ENCODE results near the gene RETN. TPM values are rescaled to one million over a fixed set of nuclear protein-coding genes. Genes with fewer than 3 reads are reported as not detected.
A peak's percentile ranks its signal among the peaks of the same experiment; 100 is the strongest.

The RETN gene
- total and polyA plus RNA-seq, 5 donors, result 0.49 to 7.2 (median 1.2) TPM; not detected in 1

GRCh38 chr19:7678971-7679751 is 10.3 kb downstream of the RETN start:
- Histone ChIP-seq H3K4me3 (ENCODE audit: low read length) (no peak overlapping the region), H3K27me3 (ENCODE audit: control insufficient read depth, insufficient read depth) (no peaks in the 10 kb centered on the region), H3K4me1 (ENCODE audit: control insufficient read depth, insufficient read depth, low read length) (no peaks in the 10 kb centered on the region), H3K27ac (ENCODE audit: low read length) (no peak overlapping the region), H3K9me3 (ENCODE audit: control insufficient read depth, low read length) (no peaks in the 10 kb centered on the region)
- intact Hi-C loops (cut with DNase I), result loop anchor here in 2 of 4 donors (5.0 to 10.0 kb wide), 2 partner anchors 112 to 126 kb away; no protein-coding TSS in a partner anchor
- WGBS, result 51% methylated on average over 30 of the region's 30 CpGs
- DNase-seq (peak in 1 of 3 donors; percentile 57), ATAC-seq (no peak)

GRCh38 chr19:7679771-7680605 is 11.1 kb downstream of the RETN start:
- WGBS, result 48% methylated on average over 22 of the region's 22 CpGs
- H3K4me1 ChIP-seq (ENCODE audit: control insufficient read depth, insufficient read depth, low read length), result no peaks in the 10 kb centered on the region
- ATAC-seq (no peak), DNase-seq (peak in 1 of 3 donors; percentile 41)
- no peak overlapping the region for H3K27ac ChIP-seq (ENCODE audit: low read length)
- intact Hi-C loops (cut with DNase I), result loop anchor here in 3 of 4 donors (2.0 to 10.0 kb wide), 6 partner anchors 25 to 325 kb away; no protein-coding TSS in a partner anchor
- H3K27me3 ChIP-seq (ENCODE audit: control insufficient read depth, insufficient read depth), result no peaks in the 10 kb centered on the region
- no peaks in the 10 kb centered on the region for H3K9me3 ChIP-seq (ENCODE audit: control insufficient read depth, low read length)
- H3K4me3 ChIP-seq (ENCODE audit: low read length), result no peak overlapping the region

- no peaks in the 10 kb centered on the region for H3K27me3 ChIP-seq (ENCODE audit: control insufficient read depth, insufficient read depth)
- no peaks in the 10 kb centered on the region for H3K9me3 ChIP-seq (ENCODE audit: control insufficient read depth, low read length)
- under 1% methylated on average over 79 of the region's 79 CpGs for WGBS
- intact Hi-C loops (cut with DNase I), result loop anchor here in 2 of 4 donors (2.0 to 10.0 kb wide), 4 partner anchors 26 to 326 kb away; no protein-coding TSS in a partner anchor
- ATAC-seq (peak; percentile 90), DNase-seq (peak; percentile 88 to 97 (median 96))
- H3K4me1 ChIP-seq (ENCODE audit: control insufficient read depth, insufficient read depth, low read length), result no peaks in the 10 kb centered on the region
- peak within 1 kb of the TSS; percentile 92 for H3K4me3 ChIP-seq (ENCODE audit: low read length)
- H3K27ac ChIP-seq (ENCODE audit: low read length), result peak within 1 kb of the TSS; percentile 13
These were observed 11.9 kb downstream of the RETN start, which contains the start of gene TRAPPC5 for GRCh38 chr19:7680606-7681339. Gene TRAPPC5, plus strand, starts transcription at chr19:7680833. Its CDS starts 1,421 bp downstream, at chr19:7682254.

GRCh38 chr19:7681340-7682174 is 12.7 kb downstream of the RETN start:
- 5% methylated on average over 43 of the region's 43 CpGs for WGBS
- ATAC-seq (peak; percentile 64 to 75), DNase-seq (peak; percentile 77 to 88 (median 88))
- no peaks in the 10 kb centered on the region for H3K9me3 ChIP-seq (ENCODE audit: control insufficient read depth, low read length)
- intact Hi-C loops (cut with DNase I), result loop anchor here in 2 of 4 donors (2.0 to 10.0 kb wide), 4 partner anchors 27 to 327 kb away; no protein-coding TSS in a partner anchor
- H3K4me3 ChIP-seq (ENCODE audit: low read length), result peak overlapping the region; percentile 92
- H3K27me3 ChIP-seq (ENCODE audit: control insufficient read depth, insufficient read depth), result no peaks in the 10 kb centered on the region
- no peaks in the 10 kb centered on the region for H3K4me1 ChIP-seq (ENCODE audit: control insufficient read depth, insufficient read depth, low read length)
- no peak overlapping the region for H3K27ac ChIP-seq (ENCODE audit: low read length)

- peak in 1 of 3 donors; percentile 64 for DNase-seq
- Histone ChIP-seq H3K27ac (ENCODE audit: low read length) (no peak overlapping the region), H3K4me1 (ENCODE audit: control insufficient read depth, insufficient read depth, low read length) (no peaks in the 10 kb centered on the region), H3K9me3 (ENCODE audit: control insufficient read depth, low read length) (no peaks in the 10 kb centered on the region), H3K4me3 (ENCODE audit: low read length) (no peak overlapping the region), H3K27me3 (ENCODE audit: control insufficient read depth, insufficient read depth) (no peaks in the 10 kb centered on the region)
- WGBS, result 75% methylated on average over 74 of the region's 74 CpGs
- intact Hi-C loops (cut with DNase I), result loop anchor here in 2 of 4 donors (5.0 to 10.0 kb wide), 3 partner anchors 115 to 328 kb away; no protein-coding TSS in a partner anchor
- ATAC-seq, result no peak
These were observed 13.5 kb downstream of the RETN start for GRCh38 chr19:7682175-7682855.

- H3K4me3 ChIP-seq (ENCODE audit: low read length), result no peak overlapping the region
- no peak overlapping the region for H3K27ac ChIP-seq (ENCODE audit: low read length)
- H3K4me1 ChIP-seq (ENCODE audit: control insufficient read depth, insufficient read depth, low read length), result no peaks in the 10 kb centered on the region
- DNase-seq (peak in 2 of 3 donors; percentile 43 to 46), ATAC-seq (no peak)
- intact Hi-C loops (cut with DNase I), result loop anchor here in 2 of 4 donors (10.0 kb wide), 2 partner anchors 121 to 331 kb away; no protein-coding TSS in a partner anchor
- H3K27me3 ChIP-seq (ENCODE audit: control insufficient read depth, insufficient read depth), result no peaks in the 10 kb centered on the region
- no peaks in the 10 kb centered on the region for H3K9me3 ChIP-seq (ENCODE audit: control insufficient read depth, low read length)
- WGBS, result 36% methylated on average over 19 of the region's 19 CpGs
These were observed 16.9 kb downstream of the RETN start for GRCh38 chr19:7685546-7686445.

- ATAC-seq, result peak in 1 of 2 donors; percentile 22
- intact Hi-C loops (cut with DNase I), result loop anchor here in 2 of 4 donors (10.0 kb wide), 2 partner anchors 122 to 332 kb away; no protein-coding TSS in a partner anchor
- Histone ChIP-seq H3K4me3 (ENCODE audit: low read length) (no peak overlapping the region), H3K9me3 (ENCODE audit: control insufficient read depth, low read length) (no peaks in the 10 kb centered on the region), H3K27ac (ENCODE audit: low read length) (no peak overlapping the region), H3K27me3 (ENCODE audit: control insufficient read depth, insufficient read depth) (no peaks in the 10 kb centered on the region), H3K4me1 (ENCODE audit: control insufficient read depth, insufficient read depth, low read length) (no peaks in the 10 kb centered on the region)
- WGBS, result 84% methylated on average over 12 of the region's 12 CpGs
- peak in 2 of 3 donors; percentile 15 to 33 for DNase-seq
These were observed 18.3 kb downstream of the RETN start for GRCh38 chr19:7687177-7687576.

GRCh38 chr19:7689165-7689564 is 20.3 kb downstream of the RETN start:
- peak in 2 of 3 donors; percentile 34 to 44 for DNase-seq
- H3K4me1 ChIP-seq (ENCODE audit: control insufficient read depth, insufficient read depth, low read length), result no peaks in the 10 kb centered on the region
- intact Hi-C loops (cut with DNase I), result loop anchor here in 2 of 4 donors (10.0 kb wide), 2 partner anchors 124 to 334 kb away; no protein-coding TSS in a partner anchor
- no peak for ATAC-seq
- no peaks in the 10 kb centered on the region for H3K9me3 ChIP-seq (ENCODE audit: control insufficient read depth, low read length)
- H3K27me3 ChIP-seq (ENCODE audit: control insufficient read depth, insufficient read depth), result no peaks in the 10 kb centered on the region
- WGBS, result 26% methylated on average over 23 of the region's 23 CpGs
- no peak overlapping the region for H3K27ac ChIP-seq (ENCODE audit: low read length)
- no peak overlapping the region for H3K4me3 ChIP-seq (ENCODE audit: low read length)

Data from right cardiac atrium (tissue), 5 donors.